Coronary artery (tissue), 2 donors: ENCODE results near the gene PFN2.

Experiments used
- DNase-seq: peaks from one replicate; pipeline ENCODE4 v3.0.0-alpha.2; 2017; ENCODE audit warnings: low spot score
- H3K27ac ChIP-seq, 2 donors: fragments of 200-600 bp; sonication (generic); one replicate each; pipeline ENCODE4 v1.5.1; 2016 to 2019
- H3K4me3 ChIP-seq: fragments of 200-600 bp; sonication (generic); 2 replicates; pipeline ENCODE4 v1.5.1; 2016; ENCODE audit warnings: mild to moderate bottlenecking, moderate library complexity
- TF ChIP-seq, protein P1 (sequence below): fragments of 200-600 bp; sonication (generic); IDR thresholded peaks from one replicate; pipeline ENCODE4 v1.5.1; 2019; ENCODE audit warnings: antibody characterized with exemption

The PFN2 gene

GRCh38 chr3:149967086-149967685 is 3.5 kb downstream of the PFN2 start:
- H3K27ac ChIP-seq: no peak overlapping the region
- TF ChIP-seq, protein P1, sequence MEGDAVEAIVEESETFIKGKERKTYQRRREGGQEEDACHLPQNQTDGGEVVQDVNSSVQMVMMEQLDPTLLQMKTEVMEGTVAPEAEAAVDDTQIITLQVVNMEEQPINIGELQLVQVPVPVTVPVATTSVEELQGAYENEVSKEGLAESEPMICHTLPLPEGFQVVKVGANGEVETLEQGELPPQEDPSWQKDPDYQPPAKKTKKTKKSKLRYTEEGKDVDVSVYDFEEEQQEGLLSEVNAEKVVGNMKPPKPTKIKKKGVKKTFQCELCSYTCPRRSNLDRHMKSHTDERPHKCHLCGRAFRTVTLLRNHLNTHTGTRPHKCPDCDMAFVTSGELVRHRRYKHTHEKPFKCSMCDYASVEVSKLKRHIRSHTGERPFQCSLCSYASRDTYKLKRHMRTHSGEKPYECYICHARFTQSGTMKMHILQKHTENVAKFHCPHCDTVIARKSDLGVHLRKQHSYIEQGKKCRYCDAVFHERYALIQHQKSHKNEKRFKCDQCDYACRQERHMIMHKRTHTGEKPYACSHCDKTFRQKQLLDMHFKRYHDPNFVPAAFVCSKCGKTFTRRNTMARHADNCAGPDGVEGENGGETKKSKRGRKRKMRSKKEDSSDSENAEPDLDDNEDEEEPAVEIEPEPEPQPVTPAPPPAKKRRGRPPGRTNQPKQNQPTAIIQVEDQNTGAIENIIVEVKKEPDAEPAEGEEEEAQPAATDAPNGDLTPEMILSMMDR: peak; percentile 29
- peak overlapping the region; percentile 40 for H3K4me3 ChIP-seq
- DNase-seq: no peak

GRCh38 chr3:149965278-149965677 is 5.4 kb downstream of the PFN2 start:
- TF ChIP-seq, protein P1: no peak
- Histone ChIP-seq H3K27ac (no peak overlapping the region), H3K4me3 (no peak overlapping the region)
- no peak for DNase-seq

- no peak for DNase-seq
- TF ChIP-seq, protein P1: no peak
- Histone ChIP-seq H3K4me3 (no peak overlapping the region), H3K27ac (no peak overlapping the region)
Observed at GRCh38 chr3:149964291-149964690, 6.4 kb downstream of the PFN2 start.

- no peak for DNase-seq
- Histone ChIP-seq H3K27ac (no peak overlapping the region), H3K4me3 (no peak overlapping the region)
- TF ChIP-seq, protein P1: no peak
Observed at GRCh38 chr3:149963485-149963884, 7.2 kb downstream of the PFN2 start.

- Histone ChIP-seq H3K4me3 (no peak overlapping the region), H3K27ac (no peak overlapping the region)
- TF ChIP-seq, protein P1: no peak
- DNase-seq: no peak
Observed at GRCh38 chr3:149959443-149959842, 11.3 kb downstream of the PFN2 start.

DNA sequence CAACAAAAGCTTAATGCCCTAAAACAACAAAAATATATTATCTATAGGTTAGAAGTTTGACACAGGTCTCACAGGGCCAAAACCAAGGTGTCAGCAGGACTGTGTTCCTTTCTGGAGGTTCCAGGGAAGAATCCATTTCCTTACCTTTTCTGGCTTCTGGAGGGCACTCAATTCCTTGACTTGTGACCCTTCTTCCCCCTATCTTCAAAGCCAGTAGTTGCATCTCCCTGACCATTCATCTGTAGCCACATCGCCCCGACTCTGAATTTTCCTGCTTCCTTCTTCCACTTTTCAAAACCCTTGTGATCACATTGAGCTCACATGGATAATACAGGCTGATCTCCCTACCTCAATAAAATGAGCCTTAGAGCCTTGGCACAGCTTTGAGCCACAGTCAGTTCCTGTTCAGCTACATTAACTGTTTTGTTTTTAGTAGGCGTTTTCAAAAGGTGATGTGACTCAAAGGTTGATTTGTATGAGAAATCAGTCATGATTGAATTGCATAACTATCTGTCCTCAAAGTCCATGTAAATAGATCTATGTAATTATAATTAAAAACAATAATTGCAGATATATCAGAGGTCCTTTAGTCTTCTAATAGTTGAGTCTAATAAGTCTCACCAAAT is 12.4 kb downstream of the PFN2 start:
- Histone ChIP-seq H3K4me3 (no peak overlapping the region), H3K27ac (no peak overlapping the region)
- no peak for DNase-seq
- TF ChIP-seq, protein P1: no peak
